ENCODE results near the gene CTNNA1. TPM values are rescaled to one million over a fixed set of nuclear protein-coding genes. Genes with fewer than 3 reads are reported as not detected.

The CTNNA1 gene
- total RNA-seq, 1 donor from 2014 or later = 310 TPM

- intact Hi-C loops (cut with DNase I) = no loop called here
These were observed 130.0 kb downstream of the CTNNA1 start for GRCh38 chr5:138883211-138883610.

GRCh38 chr5:138884094-138884493 is 130.9 kb downstream of the CTNNA1 start:
- DNase-seq (ENCODE audit: low spot score in 2 of 2) = no peak
- H3K36me3 ChIP-seq = peaks cover 17 to 20% of the 10 kb centered on the region in 2 donors
- no peaks in the 10 kb centered on the region for H3K9me3 ChIP-seq
- intact Hi-C loops (cut with DNase I) = no loop called here
- no peaks in the 10 kb centered on the region for H3K27me3 ChIP-seq
- TF ChIP-seq, protein P1, sequence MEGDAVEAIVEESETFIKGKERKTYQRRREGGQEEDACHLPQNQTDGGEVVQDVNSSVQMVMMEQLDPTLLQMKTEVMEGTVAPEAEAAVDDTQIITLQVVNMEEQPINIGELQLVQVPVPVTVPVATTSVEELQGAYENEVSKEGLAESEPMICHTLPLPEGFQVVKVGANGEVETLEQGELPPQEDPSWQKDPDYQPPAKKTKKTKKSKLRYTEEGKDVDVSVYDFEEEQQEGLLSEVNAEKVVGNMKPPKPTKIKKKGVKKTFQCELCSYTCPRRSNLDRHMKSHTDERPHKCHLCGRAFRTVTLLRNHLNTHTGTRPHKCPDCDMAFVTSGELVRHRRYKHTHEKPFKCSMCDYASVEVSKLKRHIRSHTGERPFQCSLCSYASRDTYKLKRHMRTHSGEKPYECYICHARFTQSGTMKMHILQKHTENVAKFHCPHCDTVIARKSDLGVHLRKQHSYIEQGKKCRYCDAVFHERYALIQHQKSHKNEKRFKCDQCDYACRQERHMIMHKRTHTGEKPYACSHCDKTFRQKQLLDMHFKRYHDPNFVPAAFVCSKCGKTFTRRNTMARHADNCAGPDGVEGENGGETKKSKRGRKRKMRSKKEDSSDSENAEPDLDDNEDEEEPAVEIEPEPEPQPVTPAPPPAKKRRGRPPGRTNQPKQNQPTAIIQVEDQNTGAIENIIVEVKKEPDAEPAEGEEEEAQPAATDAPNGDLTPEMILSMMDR (IDR thresholded peaks at IDR 0.05) = no peak
- H3K4me1 ChIP-seq = peaks cover 0 to 5% of the 10 kb centered on the region in 2 donors
- H3K27ac ChIP-seq = no peak overlapping the region
- H3K4me3 ChIP-seq = no peak overlapping the region

More at GRCh38 chr5:138883211-138883610, 130.0 kb downstream of the CTNNA1 start:
- DNase-seq (ENCODE audit: low spot score in 2 of 2) = no peak
- Histone ChIP-seq H3K27me3 (no peaks in the 10 kb centered on the region), H3K4me3 (no peak overlapping the region), H3K27ac (no peak overlapping the region), H3K36me3 (peaks cover 8 to 11% of the 10 kb centered on the region in 2 donors), H3K9me3 (no peaks in the 10 kb centered on the region), H3K4me1 (peaks cover 0 to 5% of the 10 kb centered on the region in 2 donors)
- TF ChIP-seq, protein P1 (IDR thresholded peaks at IDR 0.05) = no peak

DNA sequence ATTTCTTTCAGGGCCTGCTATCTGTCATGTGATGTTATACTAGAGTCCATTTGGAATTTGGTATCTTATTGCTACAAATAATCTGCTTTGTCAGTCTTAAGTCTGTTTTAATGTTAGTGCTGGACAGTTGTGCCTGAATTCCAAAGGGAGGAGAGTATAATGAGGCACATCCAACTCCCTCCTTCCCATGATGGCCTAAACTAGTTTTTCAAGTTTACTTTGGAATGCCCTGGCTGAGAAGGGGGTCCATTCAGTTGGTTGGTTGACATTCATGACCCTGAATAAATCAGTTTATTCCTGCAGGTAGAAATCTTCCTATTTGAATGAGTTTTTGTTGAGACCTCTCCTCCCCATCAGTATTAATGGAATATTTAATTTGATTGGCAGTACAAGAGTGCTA is 131.3 kb downstream of the CTNNA1 start:
- Histone ChIP-seq H3K27ac (no peak overlapping the region), H3K4me1 (peaks cover 0 to 5% of the 10 kb centered on the region in 2 donors), H3K4me3 (no peak overlapping the region), H3K36me3 (peaks cover 21 to 25% of the 10 kb centered on the region in 2 donors), H3K9me3 (no peaks in the 10 kb centered on the region), H3K27me3 (no peaks in the 10 kb centered on the region)
- intact Hi-C loops (cut with DNase I) = no loop called here
- no peak for DNase-seq (ENCODE audit: low spot score in 2 of 2)
- TF ChIP-seq, protein P1 (IDR thresholded peaks at IDR 0.05) = no peak

DNA sequence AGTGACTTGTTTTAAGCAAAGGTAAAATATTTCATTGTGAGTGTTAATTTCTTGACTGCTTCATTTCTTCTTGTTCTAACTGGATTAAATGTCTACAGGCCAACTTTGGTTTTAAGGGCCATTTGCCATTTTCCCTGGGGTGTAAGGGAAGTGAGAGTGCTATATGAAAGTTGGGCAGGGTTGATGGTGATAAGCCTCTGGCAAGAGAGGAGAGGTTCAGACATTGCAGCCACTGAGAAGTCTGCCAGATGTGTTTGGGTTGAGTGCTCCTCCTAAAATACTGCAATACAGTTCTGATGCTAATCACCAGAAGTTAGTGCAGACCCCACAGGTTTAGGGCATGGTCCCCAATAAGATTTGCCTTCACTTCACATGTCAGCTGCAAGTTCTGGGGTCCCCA is 136.8 kb downstream of the CTNNA1 start:
- Histone ChIP-seq H3K4me3 (no peak overlapping the region), H3K4me1 (no peaks in the 10 kb centered on the region), H3K27ac (no peak overlapping the region), H3K9me3 (no peaks in the 10 kb centered on the region), H3K27me3 (no peaks in the 10 kb centered on the region), H3K36me3 (peaks cover 40 to 45% of the 10 kb centered on the region in 2 donors)
- DNase-seq (ENCODE audit: low spot score in 2 of 2) = no peak
- TF ChIP-seq, protein P1 (IDR thresholded peaks at IDR 0.05) = no peak
- intact Hi-C loops (cut with DNase I) = no loop called here

DNA sequence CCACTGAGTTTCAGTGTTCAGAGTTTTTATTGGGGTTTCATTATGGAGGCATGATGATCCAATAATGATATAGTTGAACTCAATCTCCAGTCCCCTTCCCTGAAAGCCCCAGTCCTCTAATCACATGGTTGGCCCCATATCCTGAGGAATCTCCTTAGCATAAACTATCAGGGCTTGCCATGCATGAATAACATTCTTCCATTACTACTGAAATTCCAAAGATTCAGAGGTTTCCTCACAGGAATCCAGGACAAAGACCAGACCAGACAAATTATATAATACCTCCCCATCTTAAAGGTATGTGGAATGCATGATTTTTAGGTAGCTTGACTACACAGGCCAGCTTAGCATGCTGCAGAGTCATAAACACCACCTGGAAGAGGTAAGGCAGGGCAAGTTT is 137.4 kb downstream of the CTNNA1 start:
- Histone ChIP-seq H3K36me3 (peaks cover 40 to 45% of the 10 kb centered on the region in 2 donors), H3K27me3 (no peaks in the 10 kb centered on the region), H3K27ac (no peak overlapping the region), H3K9me3 (no peaks in the 10 kb centered on the region), H3K4me3 (no peak overlapping the region), H3K4me1 (no peaks in the 10 kb centered on the region)
- no peak for DNase-seq (ENCODE audit: low spot score in 2 of 2)
- TF ChIP-seq, protein P1 (IDR thresholded peaks at IDR 0.05) = no peak
- intact Hi-C loops (cut with DNase I) = no loop called here

DNA sequence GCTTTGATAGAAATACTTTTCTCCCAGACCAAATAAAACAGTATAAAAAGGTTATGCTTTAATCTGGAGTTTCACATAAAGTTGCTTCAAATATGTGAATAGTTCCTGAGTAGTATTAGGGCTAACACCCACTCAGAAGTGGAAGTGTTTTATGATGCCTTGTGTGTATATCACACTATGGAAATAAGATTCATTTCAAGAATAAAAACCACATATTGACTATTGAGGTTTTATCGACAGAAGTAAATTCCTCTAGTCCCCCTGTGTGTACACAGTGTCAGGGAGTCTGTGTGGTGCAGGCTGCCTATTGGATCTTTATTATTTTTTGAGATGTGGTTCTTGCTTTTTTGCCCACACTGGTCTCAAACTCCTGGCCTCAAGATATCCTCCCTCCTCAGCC is 142.7 kb downstream of the CTNNA1 start:
- H3K4me1 ChIP-seq = no peaks in the 10 kb centered on the region
- TF ChIP-seq, protein P1 (IDR thresholded peaks at IDR 0.05) = no peak
- no peak overlapping the region for H3K27ac ChIP-seq
- H3K9me3 ChIP-seq = no peaks in the 10 kb centered on the region
- H3K4me3 ChIP-seq = no peak overlapping the region
- DNase-seq (ENCODE audit: low spot score in 2 of 2) = no peak
- H3K36me3 ChIP-seq = peaks cover 9 to 15% of the 10 kb centered on the region in 2 donors
- H3K27me3 ChIP-seq = no peaks in the 10 kb centered on the region
- intact Hi-C loops (cut with DNase I) = no loop called here

Data from ascending aorta (tissue), 2 donors.